ENCODE results near the gene CLCA2.

The CLCA2 gene

DNA sequence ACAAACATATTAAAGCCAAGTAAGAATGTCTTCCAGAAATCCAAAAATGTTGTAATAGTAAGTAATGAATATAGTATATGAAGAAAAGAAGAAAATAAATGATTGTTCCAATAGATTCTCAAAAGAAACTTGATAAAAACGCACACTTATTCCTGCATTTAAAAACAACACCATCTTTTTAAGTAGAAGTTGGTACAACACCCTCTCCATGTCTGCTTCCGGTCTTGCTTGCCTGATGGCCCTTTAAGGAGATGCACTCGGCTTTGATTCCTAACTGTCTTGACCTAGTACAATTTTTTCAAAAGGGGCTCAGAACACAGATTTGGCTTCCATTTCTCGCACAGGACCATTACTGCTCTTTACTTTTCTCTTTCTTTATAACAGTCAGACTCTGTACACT lies 53.7 kb downstream of the CLCA2 start:
- no peak for DNase-seq

DNA sequence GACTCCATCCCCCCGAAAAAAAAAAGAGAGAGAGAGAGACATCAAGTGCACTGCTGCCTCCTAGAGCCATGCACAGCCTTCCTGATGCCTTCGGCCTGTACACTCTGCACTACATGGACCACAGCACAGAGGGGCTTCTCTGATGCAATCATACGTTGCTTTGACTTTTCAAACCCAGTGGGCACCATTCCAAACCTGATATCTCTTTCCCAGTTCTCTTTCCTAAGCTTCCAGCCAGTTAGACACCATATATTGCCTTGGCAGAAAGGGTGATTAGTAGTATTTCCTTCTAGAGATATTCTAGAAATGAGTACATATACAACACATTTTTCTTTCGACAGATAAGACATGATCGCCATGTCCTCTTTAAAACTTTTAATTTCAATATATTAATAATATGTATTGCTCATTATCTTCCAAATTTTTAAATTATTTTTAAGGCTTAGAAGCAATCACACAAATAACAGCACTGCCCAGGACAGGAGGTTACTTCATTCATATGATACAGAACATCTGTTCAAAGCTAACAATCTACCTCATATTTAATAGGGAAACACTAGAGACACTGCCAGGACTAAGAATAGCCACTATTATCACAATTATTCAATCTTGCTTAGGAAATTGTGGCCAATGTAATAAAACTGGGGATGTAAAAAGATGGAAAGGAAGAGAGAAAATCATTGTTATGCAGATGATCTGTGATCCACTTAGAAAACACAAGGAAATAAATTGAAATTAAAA lies 54.6 kb downstream of the CLCA2 start:
- no peak for DNase-seq

DNA sequence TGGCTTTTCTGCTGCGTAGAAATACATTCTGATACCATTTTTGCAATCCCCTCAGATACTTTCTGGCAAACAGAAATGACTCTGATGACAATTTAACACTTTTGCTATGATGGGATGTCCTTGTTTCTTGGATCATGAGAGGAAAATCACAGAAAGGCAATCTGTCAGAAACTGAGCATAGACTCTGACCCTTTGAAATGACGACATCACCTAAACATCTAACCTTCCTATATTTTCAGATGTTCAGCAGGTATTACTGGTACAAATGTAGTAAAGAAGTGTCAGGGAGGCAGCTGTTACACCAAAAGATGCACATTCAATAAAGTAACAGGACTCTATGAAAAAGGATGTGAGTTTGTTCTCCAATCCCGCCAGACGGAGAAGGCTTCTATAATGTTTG lies 58.0 kb downstream of the CLCA2 start:
- no peak for DNase-seq

DNA sequence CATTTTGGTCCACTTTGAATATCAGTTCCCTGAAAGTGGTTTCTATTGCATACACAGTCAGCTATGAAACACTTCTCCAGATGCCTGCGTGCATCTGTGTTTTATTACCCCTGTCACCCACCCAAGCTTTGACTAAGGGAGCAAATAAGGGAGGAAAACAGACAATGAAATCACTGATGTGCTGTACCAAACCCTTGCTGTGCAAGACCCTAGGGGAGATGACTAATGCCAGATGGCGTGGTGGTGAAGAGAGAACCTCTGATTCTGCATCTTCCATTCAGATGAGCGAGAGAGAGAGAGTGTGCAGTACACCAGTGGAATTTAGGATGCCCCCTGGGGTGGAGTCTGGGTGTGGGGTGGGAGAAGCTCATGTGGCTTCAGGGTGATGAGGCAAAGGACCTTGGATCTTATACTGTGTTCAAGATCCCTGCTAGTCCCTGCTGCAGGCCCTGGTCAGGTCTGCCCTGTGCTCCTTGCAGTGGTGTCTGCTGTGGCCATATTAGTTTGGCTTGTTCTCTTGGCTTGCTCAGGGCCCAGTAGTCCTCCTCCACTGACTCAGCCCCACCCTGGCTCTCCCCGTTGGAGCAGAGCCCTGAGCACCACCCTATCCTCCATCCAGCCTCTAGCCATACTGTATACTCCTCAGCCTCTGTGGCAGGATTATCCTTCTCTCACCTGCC lies 63.3 kb downstream of the CLCA2 start:
- no peak for DNase-seq

DNA sequence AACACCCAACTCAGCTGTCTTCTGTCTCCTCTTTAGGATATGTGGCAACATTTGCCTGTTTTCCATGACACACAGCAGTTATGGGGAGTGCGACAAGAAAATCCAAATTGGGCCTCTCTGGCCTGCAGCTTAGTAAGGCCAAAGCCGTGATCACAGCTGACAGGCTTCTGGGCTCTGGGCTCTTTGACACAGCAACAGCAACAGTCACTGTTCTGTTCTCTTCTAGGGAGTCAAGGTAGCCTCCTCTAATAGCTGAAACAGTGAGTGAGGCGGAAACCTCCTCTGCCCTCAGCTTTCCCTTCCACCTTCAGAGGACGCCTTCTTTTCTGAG lies 63.8 kb downstream of the CLCA2 start:
- no peak for DNase-seq

DNA sequence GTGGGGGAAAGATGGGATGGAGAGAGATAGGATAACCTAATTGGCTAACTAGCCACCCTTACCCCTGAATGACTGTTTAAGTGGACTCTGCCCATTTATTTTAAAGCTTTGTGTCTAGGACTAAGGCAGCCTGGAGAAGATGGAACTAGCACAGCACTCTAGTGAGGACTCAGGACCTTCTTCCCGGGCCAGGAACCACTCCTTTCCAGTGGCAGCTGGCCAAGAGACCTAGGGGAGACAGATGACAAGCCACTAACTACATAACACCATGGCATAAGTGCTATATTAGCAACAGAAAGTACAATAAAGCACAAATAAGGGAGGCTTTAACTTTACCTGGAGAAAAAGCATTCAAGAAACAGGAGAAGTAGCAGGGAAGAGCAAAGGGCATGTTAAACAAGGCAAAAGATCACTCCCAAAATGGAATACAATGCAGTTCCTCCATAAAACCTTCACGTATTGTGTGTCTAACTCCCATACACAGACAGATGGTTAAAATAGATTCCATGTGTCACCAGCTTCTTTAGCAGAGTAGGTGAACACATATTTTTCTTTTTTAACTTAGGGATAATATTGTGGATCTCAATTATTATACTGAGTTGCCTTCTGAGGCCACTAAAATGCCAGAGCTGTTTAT lies 65.4 kb downstream of the CLCA2 start:
- DNase-seq: no peak

DNA sequence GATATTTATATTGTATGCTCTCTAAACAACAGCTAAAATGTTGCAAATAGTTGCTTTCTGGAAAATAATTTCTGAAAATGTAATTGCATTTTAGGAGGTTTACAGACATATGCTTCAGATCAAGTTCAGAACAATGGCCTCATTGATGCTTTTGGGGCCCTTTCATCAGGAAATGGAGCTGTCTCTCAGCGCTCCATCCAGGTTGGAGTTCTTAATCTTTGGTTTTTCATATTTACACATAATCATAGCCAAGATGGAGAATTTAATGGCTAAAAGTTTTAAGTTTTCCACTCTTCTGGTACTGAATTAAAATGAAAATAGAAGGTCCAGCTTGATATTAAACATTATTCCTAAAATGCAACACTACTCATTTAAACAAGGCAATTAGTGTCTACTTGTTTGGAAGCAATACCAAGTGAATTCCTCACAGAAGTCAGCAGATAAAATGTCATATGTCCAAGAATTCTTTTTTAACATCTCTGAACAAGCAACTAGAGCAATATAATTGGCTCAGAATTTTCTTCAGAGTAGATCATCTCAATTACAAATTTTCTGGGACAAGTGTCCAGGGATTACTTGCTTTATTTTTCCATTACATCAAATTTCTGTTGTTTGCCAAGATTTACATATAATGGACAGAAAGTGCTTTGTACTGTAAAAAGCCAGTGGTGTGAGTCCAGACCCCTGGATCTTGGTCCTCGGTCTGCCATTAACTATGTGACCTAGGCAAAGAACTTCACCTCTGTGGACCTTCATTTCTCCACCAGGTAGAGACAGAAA lies 67.4 kb downstream of the CLCA2 start:
- DNase-seq: no peak

DNA sequence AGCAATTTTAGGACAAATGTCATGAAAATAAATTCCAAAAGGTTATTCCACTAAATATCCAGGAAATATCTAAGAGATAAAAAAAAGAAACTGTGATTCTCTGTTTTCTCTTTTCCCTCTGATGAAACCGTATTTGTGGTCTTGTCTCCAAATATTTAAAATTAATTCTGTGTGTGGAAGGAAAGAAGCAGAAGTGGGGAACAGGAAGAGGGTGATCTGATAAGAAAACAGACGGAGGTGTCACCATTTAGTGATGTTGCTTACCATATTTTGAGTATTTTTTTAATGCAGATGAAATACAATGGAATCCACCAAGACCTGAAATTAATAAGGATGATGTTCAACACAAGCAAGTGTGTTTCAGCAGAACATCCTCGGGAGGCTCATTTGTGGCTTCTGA lies 74.3 kb downstream of the CLCA2 start:
- no peak for DNase-seq

DNA sequence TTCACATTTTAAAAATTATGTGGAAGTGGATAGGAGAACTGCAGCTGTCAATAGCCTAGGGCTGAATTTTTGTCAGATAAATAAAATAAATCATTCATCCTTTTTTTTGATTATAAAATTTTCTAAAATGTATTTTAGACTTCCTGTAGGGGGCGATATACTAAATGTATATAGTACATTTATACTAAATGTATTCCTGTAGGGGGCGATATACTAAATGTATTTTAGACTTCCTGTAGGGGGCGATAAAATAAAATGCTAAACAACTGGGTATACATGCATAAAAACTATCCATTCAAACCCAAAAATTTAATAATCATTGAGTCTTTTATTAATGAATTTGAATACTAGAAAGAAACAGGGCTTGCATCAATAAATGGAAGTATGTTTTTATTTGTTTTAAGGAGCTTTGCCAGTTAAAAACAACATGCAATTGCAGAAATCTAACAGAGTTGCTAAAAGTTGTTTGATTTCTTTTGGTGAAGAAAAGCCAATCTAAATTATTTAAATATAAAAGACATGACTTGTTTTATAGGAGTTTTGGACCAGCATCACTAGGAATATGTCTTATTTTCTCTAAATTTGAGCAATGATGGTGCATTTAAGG lies 76.1 kb downstream of the CLCA2 start:
- peak in 2 of 4 experiments; percentile 84 to 95 for DNase-seq

DNA sequence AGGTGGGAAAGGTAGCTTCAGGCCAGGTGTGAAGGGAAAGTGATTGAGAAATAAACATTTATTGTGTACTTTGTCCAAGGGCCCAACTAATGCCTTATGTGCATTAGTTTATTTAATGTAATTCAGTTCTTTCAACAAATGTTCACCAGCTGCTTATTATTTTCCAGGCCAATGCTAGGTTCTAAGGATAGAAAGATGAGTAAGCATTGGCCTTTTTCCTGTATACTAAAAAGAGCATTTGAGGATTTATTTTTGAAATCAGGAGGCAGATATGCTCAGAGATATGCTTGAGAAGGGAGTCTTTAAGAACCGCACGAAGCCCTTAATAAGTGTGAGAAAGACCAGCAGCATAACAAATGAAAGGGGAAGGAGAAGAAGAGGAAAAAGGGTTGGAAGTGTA lies 76.7 kb downstream of the CLCA2 start:
- DNase-seq: no peak

DNA sequence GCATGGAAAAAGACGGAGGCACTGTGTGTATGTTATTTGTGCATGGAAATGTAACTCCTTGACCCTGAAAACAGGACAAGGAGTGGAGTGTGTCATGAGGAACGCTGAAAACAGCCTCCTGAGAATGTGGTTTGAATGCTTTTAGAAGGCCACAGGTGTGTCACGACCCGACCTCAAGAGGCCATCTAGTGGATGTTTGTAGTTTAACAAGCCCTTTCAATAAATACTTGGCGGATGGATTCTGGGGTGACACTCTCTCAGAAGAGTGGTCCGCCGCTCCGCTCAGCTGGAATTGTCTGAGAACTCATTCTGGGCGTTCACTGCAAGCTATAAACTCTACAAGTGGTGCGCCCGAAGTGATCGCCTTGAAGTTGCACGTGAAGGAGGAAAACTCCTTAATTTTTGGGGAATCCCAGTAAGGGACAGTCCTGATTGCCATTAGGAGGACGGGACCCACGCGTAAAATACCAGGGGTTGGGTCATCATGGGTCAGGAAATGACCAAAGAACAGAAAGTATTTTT lies 78.2 kb downstream of the CLCA2 start:
- peak in 3 of 4 experiments; percentile 4 to 24 (median 18) for DNase-seq

DNA sequence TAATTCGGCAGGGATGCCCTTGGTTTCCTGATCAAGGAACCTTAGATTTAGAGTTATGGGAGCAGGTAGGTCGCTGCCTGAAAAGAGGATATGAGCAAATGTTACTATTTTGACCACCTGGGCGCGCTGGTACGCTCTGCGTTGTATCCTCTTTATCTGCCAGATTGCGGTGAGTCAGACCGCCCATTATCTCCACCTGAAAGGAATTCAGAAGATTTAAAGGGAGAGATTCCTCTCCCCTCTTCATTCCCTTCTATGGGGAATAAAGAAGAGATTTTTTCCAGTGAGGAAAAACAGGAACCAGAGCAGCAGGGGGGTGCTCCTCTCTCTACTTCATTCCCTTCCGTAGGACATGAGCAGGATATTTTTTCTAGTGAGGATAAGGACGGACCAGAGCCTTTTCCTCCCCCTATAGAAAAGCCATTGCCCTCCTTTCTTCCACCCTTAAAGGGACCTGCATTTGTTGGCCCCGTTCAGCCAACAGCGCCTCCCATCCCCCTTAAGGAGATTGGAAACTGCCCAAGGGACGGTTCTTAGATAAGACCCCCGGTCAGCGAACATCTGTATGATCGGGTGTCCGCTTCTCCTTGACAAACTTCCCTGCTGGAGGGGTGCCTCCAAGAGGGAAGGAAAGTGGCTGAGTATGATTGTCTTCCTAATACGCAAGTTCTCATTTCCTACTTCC lies 78.9 kb downstream of the CLCA2 start:
- no peak for DNase-seq

DNA sequence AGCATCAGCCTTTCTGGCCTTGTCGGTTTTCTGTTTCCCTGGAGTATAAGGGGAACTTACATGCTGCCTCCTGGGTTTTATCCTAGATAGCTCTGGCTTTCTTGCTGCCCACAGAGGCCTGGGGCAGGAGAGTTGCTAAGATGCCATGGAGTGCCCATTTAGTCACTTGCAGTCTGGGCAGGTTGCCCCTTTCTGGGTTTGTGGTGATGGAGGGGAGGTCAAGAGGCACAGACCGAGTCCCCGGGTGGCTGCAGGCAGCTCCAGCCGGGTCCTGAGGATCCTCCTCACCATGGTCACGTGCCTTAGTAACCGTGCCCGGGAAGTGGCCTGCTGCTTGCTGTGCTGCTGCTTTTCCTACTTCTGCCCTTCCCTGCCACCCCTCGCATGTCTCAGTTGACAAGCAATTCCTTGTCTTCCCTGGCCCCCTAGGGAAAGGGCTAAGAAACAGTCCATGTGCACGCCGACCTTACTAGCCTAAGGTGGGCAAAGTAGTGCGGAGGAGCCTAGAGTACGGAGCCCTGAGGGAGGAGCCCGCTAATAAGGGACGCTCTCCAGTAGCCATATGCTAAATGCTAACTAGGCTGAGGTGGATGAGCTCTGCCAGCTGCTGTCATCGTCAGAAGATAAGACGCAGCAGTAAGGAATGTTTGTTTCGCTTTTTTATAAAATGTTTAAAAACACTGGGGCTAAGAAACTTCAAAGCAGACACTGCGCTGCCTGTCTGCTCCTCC lies 79.6 kb downstream of the CLCA2 start:
- DNase-seq: peak in 3 of 4 experiments; percentile 15 to 56 (median 31)

DNA sequence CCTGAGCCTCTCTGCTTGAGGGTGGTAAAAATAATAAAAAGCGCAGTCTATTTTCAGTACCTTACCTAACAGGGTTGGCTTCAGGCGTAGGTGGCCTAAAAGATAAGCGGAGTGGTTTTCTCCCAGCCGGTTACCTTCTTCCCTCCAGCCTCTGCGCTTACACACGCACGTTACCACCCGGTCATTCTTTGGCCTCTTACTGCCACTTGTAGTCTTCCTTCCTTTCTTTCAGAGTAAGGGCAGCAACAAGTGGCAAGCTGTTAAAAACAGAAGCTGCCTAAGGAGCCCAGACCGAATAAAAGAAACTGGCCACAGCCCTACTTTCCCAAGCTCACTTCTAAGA lies 80.1 kb downstream of the CLCA2 start:
- peak in 3 of 4 experiments; percentile 2 to 27 (median 6) for DNase-seq

DNA sequence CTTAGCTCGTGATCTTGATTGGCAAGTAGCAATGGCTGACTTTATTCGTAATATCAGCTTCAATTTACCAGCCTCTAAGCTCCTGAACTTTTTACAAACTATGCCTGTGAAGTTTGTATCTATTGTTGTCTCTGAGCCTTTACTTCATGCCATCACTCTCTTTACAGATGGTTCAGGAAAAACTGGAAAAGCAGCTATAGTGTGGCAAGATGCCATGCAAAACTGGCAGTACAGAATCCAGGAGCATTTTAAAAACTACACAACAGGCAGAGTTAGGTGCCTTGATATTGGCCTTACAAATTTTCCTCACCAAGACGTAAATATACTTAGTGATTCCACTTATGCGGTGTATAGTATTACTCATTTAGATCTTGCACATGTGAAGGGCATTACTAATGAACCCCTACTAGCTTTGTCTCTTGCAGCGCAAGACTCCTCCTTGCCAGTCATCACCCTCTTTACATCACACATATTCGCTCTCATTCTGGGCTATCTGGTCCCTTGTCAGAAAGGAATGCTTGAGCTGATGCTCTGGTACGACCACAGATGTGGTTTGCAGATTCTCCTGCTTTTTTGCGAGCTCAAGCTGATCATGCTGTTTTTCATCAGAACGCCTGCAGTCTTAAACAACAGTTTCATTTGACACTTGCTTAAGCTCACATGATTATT lies 81.1 kb downstream of the CLCA2 start:
- no peak for DNase-seq

DNA sequence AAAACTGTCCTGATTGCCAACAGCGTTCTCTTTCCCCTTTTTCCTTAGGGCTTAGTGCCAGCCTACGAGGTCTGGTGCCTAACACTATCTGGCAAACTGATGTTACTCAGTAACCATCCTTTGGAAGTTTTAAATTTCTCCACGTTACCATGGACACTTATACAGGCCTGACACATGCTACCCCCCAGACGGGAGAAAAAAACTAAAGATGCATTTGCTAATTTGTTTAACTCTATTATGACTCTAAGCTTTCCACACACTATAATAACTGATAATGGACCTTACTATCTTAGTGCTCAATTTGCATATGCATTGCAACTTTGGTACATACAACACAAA lies 81.6 kb downstream of the CLCA2 start:
- DNase-seq: no peak

Data from suppressor macrophage (primary cell).